NT2/D1 (cell line): ENCODE measurements around the gene FAM83E.

Experiments used
- DNase-seq: peaks from one replicate; pipeline ENCODE4 v3.0.0-alpha.2; 2011; ENCODE audit warnings: low read depth, low spot score
- H3K27me3 ChIP-seq: 2 replicates; pipeline ENCODE4 v1.6.0; 2011; ENCODE audit warnings: mild to moderate bottlenecking; ENCODE audit not compliant: insufficient read length, insufficient read depth
- H3K36me3 ChIP-seq: 2 replicates; pipeline ENCODE4 v1.6.1; 2011; ENCODE audit warnings: mild to moderate bottlenecking, low read length, mixed read lengths; ENCODE audit not compliant: insufficient read depth, insufficient read length
- H3K4me1 ChIP-seq: 2 replicates; pipeline ENCODE4 v1.5.1; 2011; ENCODE audit not compliant: insufficient read depth, insufficient read length
- H3K4me3 ChIP-seq: 2 replicates; pipeline ENCODE4 v1.5.1; 2011; ENCODE audit warnings: low read depth; ENCODE audit not compliant: insufficient read length
- H3K9ac ChIP-seq: 2 replicates; pipeline ENCODE4 v1.6.0; 2011; ENCODE audit warnings: low read depth; ENCODE audit not compliant: insufficient read length
- H3K9me3 ChIP-seq: 2 replicates; pipeline ENCODE4 v1.5.1; 2011; ENCODE audit warnings: mild to moderate bottlenecking, low read length; ENCODE audit not compliant: insufficient read depth
- SUZ12 ChIP-seq: IDR thresholded peaks from 2 replicates; pipeline ENCODE4 v1.6.1; 2011; ENCODE audit not compliant: insufficient read length, insufficient read depth; ENCODE audit errors: extremely low read depth
- YY1 ChIP-seq: IDR thresholded peaks from 2 replicates; pipeline ENCODE4 v1.6.1; 2011; ENCODE audit not compliant: insufficient read length, insufficient read depth
- ZNF274 ChIP-seq: IDR thresholded peaks from 2 replicates; pipeline ENCODE4 v1.6.1; 2011; ENCODE audit warnings: mild to moderate bottlenecking, low read depth, low read length

FAM83E gene

DNA sequence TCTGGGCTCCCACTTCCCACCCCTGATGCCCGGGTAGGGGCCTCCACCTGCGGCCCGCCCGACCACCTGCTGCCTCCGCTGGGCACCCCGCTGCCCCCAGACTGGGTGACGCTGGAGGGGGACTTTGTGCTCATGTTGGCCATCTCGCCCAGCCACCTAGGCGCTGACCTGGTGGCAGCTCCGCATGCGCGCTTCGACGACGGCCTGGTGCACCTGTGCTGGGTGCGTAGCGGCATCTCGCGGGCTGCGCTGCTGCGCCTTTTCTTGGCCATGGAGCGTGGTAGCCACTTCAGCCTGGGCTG, 14.4 kb upstream of the FAM83E start:
- no peaks in the 10 kb centered on the region for H3K27me3 ChIP-seq
- H3K9ac ChIP-seq: no peak overlapping the region
- TF ChIP-seq ZNF274 (no peak), YY1 (no peak), SUZ12 (no peak)
- H3K36me3 ChIP-seq: peaks cover 12% of the 10 kb centered on the region
- no peaks in the 10 kb centered on the region for H3K9me3 ChIP-seq
- DNase-seq: no peak
- H3K4me1 ChIP-seq: peaks cover 12% of the 10 kb centered on the region
- no peak overlapping the region for H3K4me3 ChIP-seq

DNA sequence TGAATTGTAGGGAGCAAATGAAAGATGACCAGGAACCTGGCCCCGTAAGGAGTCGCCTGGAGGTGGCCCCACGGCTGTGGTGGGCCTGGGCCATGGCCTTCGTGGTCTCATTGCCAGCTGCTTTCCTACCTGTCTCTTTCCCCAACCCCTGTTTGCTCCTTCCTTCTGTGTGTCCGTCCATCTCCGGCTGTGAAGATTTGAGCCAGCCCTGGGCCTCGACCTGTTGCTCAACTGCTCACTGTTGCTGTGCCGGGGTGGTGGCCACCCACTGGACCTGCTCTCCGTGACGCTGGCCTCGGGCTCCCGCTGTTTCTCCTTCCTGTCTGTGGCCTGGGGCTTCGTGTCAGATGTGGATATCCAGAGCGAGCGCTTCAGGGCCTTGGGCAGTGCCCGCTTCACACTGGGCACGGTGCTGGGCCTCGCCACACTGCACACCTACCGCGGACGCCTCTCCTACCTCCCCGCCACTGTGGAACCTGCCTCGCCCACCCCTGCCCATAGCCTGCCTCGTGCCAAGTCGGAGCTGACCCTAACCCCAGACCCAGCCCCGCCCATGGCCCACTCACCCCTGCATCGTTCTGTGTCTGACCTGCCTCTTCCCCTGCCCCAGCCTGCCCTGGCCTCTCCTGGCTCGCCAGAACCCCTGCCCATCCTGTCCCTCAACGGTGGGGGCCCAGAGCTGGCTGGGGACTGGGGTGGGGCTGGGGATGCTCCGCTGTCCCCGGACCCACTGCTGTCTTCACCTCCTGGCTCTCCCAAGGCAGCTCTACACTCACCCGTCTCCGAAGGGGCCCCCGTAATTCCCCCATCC, 13.8 kb upstream of the FAM83E start:
- Histone ChIP-seq H3K4me3 (no peak overlapping the region), H3K4me1 (peaks cover 12% of the 10 kb centered on the region), H3K9me3 (no peaks in the 10 kb centered on the region), H3K27me3 (no peaks in the 10 kb centered on the region), H3K9ac (no peak overlapping the region), H3K36me3 (peaks cover 12% of the 10 kb centered on the region)
- TF ChIP-seq SUZ12 (no peak), YY1 (no peak), ZNF274 (no peak)
- DNase-seq: no peak

GRCh38 chr19:48627865-48628314, 13.0 kb upstream of the FAM83E start:
- TF ChIP-seq YY1: no peak
- no peak for TF ChIP-seq ZNF274
- TF ChIP-seq SUZ12: no peak
- H3K4me1 ChIP-seq: peaks cover 10% of the 10 kb centered on the region
- no peak overlapping the region for H3K4me3 ChIP-seq
- H3K9me3 ChIP-seq: no peaks in the 10 kb centered on the region
- no peak overlapping the region for H3K9ac ChIP-seq
- no peak for DNase-seq
- H3K36me3 ChIP-seq: peaks cover 12% of the 10 kb centered on the region
- no peaks in the 10 kb centered on the region for H3K27me3 ChIP-seq

GRCh38 chr19:48627201-48627864, 12.5 kb upstream of the FAM83E start:
- TF ChIP-seq ZNF274: no peak
- TF ChIP-seq SUZ12: no peak
- TF ChIP-seq YY1: no peak
- Histone ChIP-seq H3K4me1 (peaks cover 4% of the 10 kb centered on the region), H3K36me3 (peaks cover 13% of the 10 kb centered on the region), H3K4me3 (no peak overlapping the region), H3K27me3 (no peaks in the 10 kb centered on the region), H3K9me3 (no peaks in the 10 kb centered on the region), H3K9ac (no peak overlapping the region)
- no peak for DNase-seq

DNA sequence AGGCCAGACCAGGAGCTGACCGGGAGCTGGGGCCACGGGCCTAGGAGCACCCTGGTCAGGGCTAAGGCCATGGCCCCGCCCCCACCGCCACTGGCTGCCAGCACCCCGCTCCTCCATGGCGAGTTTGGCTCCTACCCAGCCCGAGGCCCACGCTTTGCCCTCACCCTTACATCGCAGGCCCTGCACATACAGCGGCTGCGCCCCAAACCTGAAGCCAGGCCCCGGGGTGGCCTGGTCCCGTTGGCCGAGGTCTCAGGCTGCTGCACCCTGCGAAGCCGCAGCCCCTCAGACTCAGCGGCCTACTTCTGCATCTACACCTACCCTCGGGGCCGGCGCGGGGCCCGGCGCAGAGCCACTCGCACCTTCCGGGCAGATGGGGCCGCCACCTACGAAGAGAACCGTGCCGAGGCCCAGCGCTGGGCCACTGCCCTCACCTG, 11.0 kb upstream of the FAM83E start:
- DNase-seq: no peak
- H3K36me3 ChIP-seq: peaks cover 15% of the 10 kb centered on the region
- H3K4me3 ChIP-seq: no peak overlapping the region
- H3K27me3 ChIP-seq: no peaks in the 10 kb centered on the region
- peak overlapping the region; percentile 33 for H3K9ac ChIP-seq
- no peaks in the 10 kb centered on the region for H3K9me3 ChIP-seq
- TF ChIP-seq ZNF274 (no peak), SUZ12 (no peak), YY1 (no peak)
- H3K4me1 ChIP-seq: peaks cover under 1% of the 10 kb centered on the region

GRCh38 chr19:48624791-48625723, 10.2 kb upstream of the FAM83E start:
- Histone ChIP-seq H3K4me1 (no peaks in the 10 kb centered on the region), H3K27me3 (no peaks in the 10 kb centered on the region), H3K9ac (peak overlapping the region; percentile 84), H3K36me3 (peaks cover 17% of the 10 kb centered on the region), H3K9me3 (no peaks in the 10 kb centered on the region), H3K4me3 (peak overlapping the region; percentile 67)
- TF ChIP-seq ZNF274: no peak
- no peak for TF ChIP-seq YY1
- TF ChIP-seq SUZ12: no peak
- DNase-seq: no peak

- Histone ChIP-seq H3K4me1 (no peaks in the 10 kb centered on the region), H3K9ac (peak overlapping the region; percentile 84), H3K27me3 (no peaks in the 10 kb centered on the region), H3K36me3 (peaks cover 17% of the 10 kb centered on the region), H3K9me3 (no peaks in the 10 kb centered on the region), H3K4me3 (peak overlapping the region; percentile 67)
- peak; percentile 94 for DNase-seq
- no peak for TF ChIP-seq ZNF274
- no peak for TF ChIP-seq SUZ12
- TF ChIP-seq YY1: peak; percentile 97
Observed at GRCh38 chr19:48624067-48624594, 9.3 kb upstream of the FAM83E start.
